Measurements from ENCODE around the gene KLHL36.
A peak's percentile ranks its signal among the peaks of the same experiment; 100 is the strongest.
"Not testable (repeated sequence)": the region's sequence is repeated elsewhere in the genome, so short reads cannot be mapped to it uniquely, and the experiment has no call there.

The KLHL36 gene

GRCh38 chr16:84686707-84687298, 38.5 kb downstream of the KLHL36 start:
- no peak overlapping the region for H3K4me3 ChIP-seq (ENCODE audit: low read length)
- H3K9me3 ChIP-seq (ENCODE audit: low read length): no peaks in the 10 kb centered on the region
- no peaks in the 10 kb centered on the region for H3K36me3 ChIP-seq (ENCODE audit: insufficient read depth, low read length)
- no peak overlapping the region for H2AFZ ChIP-seq (ENCODE audit: low read depth, low read length)
- no peaks in the 10 kb centered on the region for H3K27me3 ChIP-seq (ENCODE audit: insufficient read depth, low read length)
- H3K4me1 ChIP-seq (ENCODE audit: insufficient read depth, low read length): peaks cover 21% of the 10 kb centered on the region

GRCh38 chr16:84687715-84688114, 39.4 kb downstream of the KLHL36 start:
- no peaks in the 10 kb centered on the region for H3K9me3 ChIP-seq (ENCODE audit: low read length)
- H3K27me3 ChIP-seq (ENCODE audit: insufficient read depth, low read length): no peaks in the 10 kb centered on the region
- no peaks in the 10 kb centered on the region for H3K36me3 ChIP-seq (ENCODE audit: insufficient read depth, low read length)
- no peak overlapping the region for H2AFZ ChIP-seq (ENCODE audit: low read depth, low read length)
- H3K4me1 ChIP-seq (ENCODE audit: insufficient read depth, low read length): peaks cover 21% of the 10 kb centered on the region
- H3K4me3 ChIP-seq (ENCODE audit: low read length): no peak overlapping the region

- H3K9me3 ChIP-seq (ENCODE audit: low read length); H3K36me3 ChIP-seq (ENCODE audit: insufficient read depth, low read length); H2AFZ ChIP-seq (ENCODE audit: low read depth, low read length); H3K27me3 ChIP-seq (ENCODE audit: insufficient read depth, low read length); H3K4me3 ChIP-seq (ENCODE audit: low read length): not testable (repeated sequence)
- peaks cover 21% of the 10 kb centered on the region for H3K4me1 ChIP-seq (ENCODE audit: insufficient read depth, low read length)
Observed at GRCh38 chr16:84688163-84688562, 39.9 kb downstream of the KLHL36 start.

- Histone ChIP-seq H3K4me3 (ENCODE audit: low read length) (no peak overlapping the region), H3K36me3 (ENCODE audit: insufficient read depth, low read length) (no peaks in the 10 kb centered on the region), H3K4me1 (ENCODE audit: insufficient read depth, low read length) (peaks cover 20% of the 10 kb centered on the region), H3K9me3 (ENCODE audit: low read length) (no peaks in the 10 kb centered on the region), H2AFZ (ENCODE audit: low read depth, low read length) (no peak overlapping the region), H3K27me3 (ENCODE audit: insufficient read depth, low read length) (no peaks in the 10 kb centered on the region)
Observed at GRCh38 chr16:84689111-84689510, 40.8 kb downstream of the KLHL36 start.

GRCh38 chr16:84690088-84690819, 41.9 kb downstream of the KLHL36 start:
- Histone ChIP-seq H2AFZ (ENCODE audit: low read depth, low read length) (no peak overlapping the region), H3K9me3 (ENCODE audit: low read length) (no peaks in the 10 kb centered on the region), H3K27me3 (ENCODE audit: insufficient read depth, low read length) (no peaks in the 10 kb centered on the region), H3K36me3 (ENCODE audit: insufficient read depth, low read length) (no peaks in the 10 kb centered on the region), H3K4me3 (ENCODE audit: low read length) (no peak overlapping the region), H3K4me1 (ENCODE audit: insufficient read depth, low read length) (peaks cover 15% of the 10 kb centered on the region)

- Histone ChIP-seq H3K36me3 (ENCODE audit: insufficient read depth, low read length) (no peaks in the 10 kb centered on the region), H3K4me1 (ENCODE audit: insufficient read depth, low read length) (peaks cover 4% of the 10 kb centered on the region), H3K4me3 (ENCODE audit: low read length) (no peak overlapping the region), H2AFZ (ENCODE audit: low read depth, low read length) (no peak overlapping the region), H3K9me3 (ENCODE audit: low read length) (no peaks in the 10 kb centered on the region), H3K27me3 (ENCODE audit: insufficient read depth, low read length) (no peaks in the 10 kb centered on the region)
Observed at GRCh38 chr16:84692451-84693214, 44.3 kb downstream of the KLHL36 start.

GRCh38 chr16:84693869-84694268, 45.6 kb downstream of the KLHL36 start:
- H3K9me3 ChIP-seq (ENCODE audit: low read length); H3K36me3 ChIP-seq (ENCODE audit: insufficient read depth, low read length); H3K27me3 ChIP-seq (ENCODE audit: insufficient read depth, low read length); H3K4me1 ChIP-seq (ENCODE audit: insufficient read depth, low read length); H2AFZ ChIP-seq (ENCODE audit: low read depth, low read length); H3K4me3 ChIP-seq (ENCODE audit: low read length): not testable (repeated sequence)

- H3K4me3 ChIP-seq (ENCODE audit: low read length): no peak overlapping the region
- H3K36me3 ChIP-seq (ENCODE audit: insufficient read depth, low read length): no peaks in the 10 kb centered on the region
- no peaks in the 10 kb centered on the region for H3K27me3 ChIP-seq (ENCODE audit: insufficient read depth, low read length)
- H3K4me1 ChIP-seq (ENCODE audit: insufficient read depth, low read length): peaks cover 6% of the 10 kb centered on the region
- H2AFZ ChIP-seq (ENCODE audit: low read depth, low read length): no peak overlapping the region
- no peaks in the 10 kb centered on the region for H3K9me3 ChIP-seq (ENCODE audit: low read length)
Observed at GRCh38 chr16:84694980-84695379, 46.7 kb downstream of the KLHL36 start.

- Histone ChIP-seq H3K36me3 (ENCODE audit: insufficient read depth, low read length) (no peaks in the 10 kb centered on the region), H3K4me1 (ENCODE audit: insufficient read depth, low read length) (peaks cover 14% of the 10 kb centered on the region), H3K27me3 (ENCODE audit: insufficient read depth, low read length) (no peaks in the 10 kb centered on the region), H3K4me3 (ENCODE audit: low read length) (peak overlapping the region; percentile 76), H2AFZ (ENCODE audit: low read depth, low read length) (peak overlapping the region; percentile 94), H3K9me3 (ENCODE audit: low read length) (no peaks in the 10 kb centered on the region)
Observed at GRCh38 chr16:84699147-84699711, 50.9 kb downstream of the KLHL36 start.

GRCh38 chr16:84699712-84700445, 51.6 kb downstream of the KLHL36 start, which contains the start of gene USP10:
USP10 (plus strand) TSS chr16:84700000; CDS start chr16:84700091, 91 bp downstream.
- H3K27me3 ChIP-seq (ENCODE audit: insufficient read depth, low read length): no peaks in the 10 kb centered on the region
- no peaks in the 10 kb centered on the region for H3K9me3 ChIP-seq (ENCODE audit: low read length)
- peaks cover 14% of the 10 kb centered on the region for H3K4me1 ChIP-seq (ENCODE audit: insufficient read depth, low read length)
- H3K4me3 ChIP-seq (ENCODE audit: low read length): peak within 1 kb of the TSS; percentile 76
- H3K36me3 ChIP-seq (ENCODE audit: insufficient read depth, low read length): no peaks in the 10 kb centered on the region
- peak within 1 kb of the TSS; percentile 94 for H2AFZ ChIP-seq (ENCODE audit: low read depth, low read length)

GRCh38 chr16:84700446-84701300, 52.4 kb downstream of the KLHL36 start:
- Histone ChIP-seq H3K36me3 (ENCODE audit: insufficient read depth, low read length) (no peaks in the 10 kb centered on the region), H3K4me1 (ENCODE audit: insufficient read depth, low read length) (peaks cover 14% of the 10 kb centered on the region), H3K4me3 (ENCODE audit: low read length) (peak overlapping the region; percentile 76), H3K9me3 (ENCODE audit: low read length) (no peaks in the 10 kb centered on the region), H2AFZ (ENCODE audit: low read depth, low read length) (peak overlapping the region; percentile 13), H3K27me3 (ENCODE audit: insufficient read depth, low read length) (no peaks in the 10 kb centered on the region)

GRCh38 chr16:84703681-84704080, 55.4 kb downstream of the KLHL36 start:
- peaks cover 14% of the 10 kb centered on the region for H3K4me1 ChIP-seq (ENCODE audit: insufficient read depth, low read length)
- H2AFZ ChIP-seq (ENCODE audit: low read depth, low read length): no peak overlapping the region
- no peaks in the 10 kb centered on the region for H3K9me3 ChIP-seq (ENCODE audit: low read length)
- no peaks in the 10 kb centered on the region for H3K27me3 ChIP-seq (ENCODE audit: insufficient read depth, low read length)
- H3K4me3 ChIP-seq (ENCODE audit: low read length): no peak overlapping the region
- H3K36me3 ChIP-seq (ENCODE audit: insufficient read depth, low read length): no peaks in the 10 kb centered on the region
